K562 (cell line): ENCODE measurements around the gene MAPKAPK3. TPM values are rescaled to one million over a fixed set of nuclear protein-coding genes. Genes with fewer than 3 reads are reported as not detected.

Experiments used
- GTF2A2 ChIP-seq: IDR thresholded peaks from 2 replicates; pipeline ENCODE4 v1.6.1; 2016; ENCODE audit warnings: mild to moderate bottlenecking, missing genetic modification characterization, missing compliant biosample characterization
- MCM2 ChIP-seq: fragments of 450-650 bp; IDR thresholded peaks from 2 replicates; pipeline ENCODE4 v1.6.1; 2017; ENCODE audit warnings: low read depth, mild to moderate bottlenecking
- MEF2A ChIP-seq: IDR thresholded peaks from 2 replicates; pipeline ENCODE4 v1.6.1; 2011; ENCODE audit warnings: low read depth, mild to moderate bottlenecking, low read length, moderate library complexity; ENCODE audit not compliant: control insufficient read depth
- NFXL1 ChIP-seq: fragments of 450-650 bp; formaldehyde crosslinking; IDR thresholded peaks from 2 replicates; pipeline ENCODE4 v1.4.0; 2021; ENCODE audit warnings: mild to moderate bottlenecking
- POLR2AphosphoS2 ChIP-seq: IDR thresholded peaks from 2 replicates; pipeline ENCODE4 v1.6.1; 2012; ENCODE audit warnings: low read length, improper control_type of control experiment
- RFX7 ChIP-seq: fragments of 250-450 bp; sonication (Bioruptor Pico); IDR thresholded peaks from 2 replicates; pipeline ENCODE4 v1.5.1; 2021; ENCODE audit warnings: mild to moderate bottlenecking
- RUNX1 ChIP-seq: sonication (generic); IDR thresholded peaks from 2 replicates; pipeline ENCODE4 v1.6.1; 2016; ENCODE audit warnings: antibody characterized with exemption, low read depth
- ZFPM2 ChIP-seq: fragments of 250-450 bp; sonication (Bioruptor Pico); IDR thresholded peaks from 2 replicates; pipeline ENCODE4 v1.5.1; 2022; ENCODE audit warnings: mild to moderate bottlenecking
- ZNF436 ChIP-seq: fragments of 250-450, 450-650 bp; sonication (Bioruptor Pico); formaldehyde crosslinking; IDR thresholded peaks from 2 replicates; pipeline ENCODE4 v1.7.0; 2020; ENCODE audit warnings: mild to moderate bottlenecking
- ZNF668 ChIP-seq: fragments of 250-450 bp; sonication (Bioruptor Pico); IDR thresholded peaks from 2 replicates; pipeline ENCODE4 v1.8.0; 2022; ENCODE audit warnings: mild to moderate bottlenecking, inconsistent platforms
- ZNF785 ChIP-seq: fragments of 250-450 bp; sonication (Bioruptor Pico); IDR thresholded peaks from 2 replicates; pipeline ENCODE4 v1.4.0; 2020; ENCODE audit warnings: mild to moderate bottlenecking
- polyA plus RNA-seq, 8 experiments: library from polyadenylated mRNA; depleted of rRNA in 4 of 8; stranded (reverse) in 5 of 8; unstranded in 3 of 8; fragments of >200 nt; fragmentation: Nextera tagmentation in 2 of 8; fragmentation: Illumina TruSeq in 1 of 8; extraction: Ambion mirVana in 2 of 8; extraction: Trizol in 1 of 8; gene quantifications; 2 replicates each; pipeline versions ENCODE4 v1.2.1 to v1.2.3, GENCODE V29; 2011 to 2014; ENCODE audit warnings: inconsistent platforms in 1 of 8, missing spikeins in 1 of 8
- total RNA-seq, 7 experiments: library from RNA; depleted of rRNA in 6 of 7; stranded (reverse); fragments of >200 nt in 6 of 7; fragmentation: Illumina TruSeq in 2 of 7; extraction: Trizol in 2 of 7; gene quantifications; 2 replicates each; pipeline versions ENCODE4 v1.2.1 to v1.2.3, GENCODE V29; 2011 to 2021; ENCODE audit warnings: low replicate concordance in 1 of 7
- TF ChIP-seq, protein P1 (sequence below), 2 experiments: fragments of 450-650 bp in 1 of 2; sonication (generic) in 1 of 2; formaldehyde crosslinking in 1 of 2; IDR thresholded peaks; 2 replicates each; pipeline versions ENCODE4 v1.7.1 to v1.9.0; 2016 to 2022; ENCODE audit warnings: inconsistent platforms in 1 of 2, mild to moderate bottlenecking in 1 of 2, missing genetic modification reagents in 1 of 2
- TF ChIP-seq, protein P2 (sequence below): fragments of 250-450 bp; sonication (Bioruptor Pico); IDR thresholded peaks from 2 replicates; pipeline ENCODE4 v1.4.0; 2020; ENCODE audit warnings: mild to moderate bottlenecking, moderate library complexity
- TF ChIP-seq, protein P3 (sequence below): sonication (generic); formaldehyde crosslinking; IDR thresholded peaks from 2 replicates; pipeline ENCODE4 v1.8.0; 2023; ENCODE audit warnings: mild to moderate bottlenecking, missing genetic modification reagents

Gene MAPKAPK3
- total and polyA plus RNA-seq, 9 of the 15 experiments (the other 6 are each of a cell fraction or from before 2014, with no cell fraction given): 8.0 to 56.4 (median 41.2) TPM

DNA sequence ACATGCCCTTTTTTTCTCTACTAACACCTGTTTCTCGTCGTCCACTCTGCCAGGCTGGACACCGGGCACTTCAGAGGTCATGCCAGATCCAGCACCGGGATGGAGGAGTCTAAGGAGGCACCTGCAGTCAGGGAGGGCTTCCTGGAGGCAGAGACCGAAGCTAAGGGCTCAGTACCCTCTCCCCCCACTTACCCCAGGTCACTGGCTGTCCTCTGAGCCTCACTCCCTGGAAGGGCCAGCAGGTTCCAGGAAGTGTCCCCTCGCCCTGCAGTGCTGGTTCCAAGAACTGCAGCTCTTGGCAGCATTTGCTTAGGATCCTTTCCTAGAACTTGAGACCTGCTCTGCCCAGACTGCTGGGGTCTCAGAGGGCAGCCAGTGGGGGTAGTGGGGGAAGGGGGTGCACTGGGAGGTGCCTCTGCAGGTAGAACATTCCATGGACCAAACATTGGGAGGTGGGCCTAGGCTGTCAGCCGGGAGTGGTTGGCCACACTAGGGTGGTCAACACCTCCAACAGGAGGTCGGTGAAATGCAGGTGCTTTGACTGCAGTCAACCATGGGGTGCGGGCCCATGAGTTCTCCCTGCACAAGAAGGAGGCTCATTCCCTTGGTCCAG lies 16.7 kb upstream of the MAPKAPK3 start (continued):
- TF ChIP-seq, protein P1, sequence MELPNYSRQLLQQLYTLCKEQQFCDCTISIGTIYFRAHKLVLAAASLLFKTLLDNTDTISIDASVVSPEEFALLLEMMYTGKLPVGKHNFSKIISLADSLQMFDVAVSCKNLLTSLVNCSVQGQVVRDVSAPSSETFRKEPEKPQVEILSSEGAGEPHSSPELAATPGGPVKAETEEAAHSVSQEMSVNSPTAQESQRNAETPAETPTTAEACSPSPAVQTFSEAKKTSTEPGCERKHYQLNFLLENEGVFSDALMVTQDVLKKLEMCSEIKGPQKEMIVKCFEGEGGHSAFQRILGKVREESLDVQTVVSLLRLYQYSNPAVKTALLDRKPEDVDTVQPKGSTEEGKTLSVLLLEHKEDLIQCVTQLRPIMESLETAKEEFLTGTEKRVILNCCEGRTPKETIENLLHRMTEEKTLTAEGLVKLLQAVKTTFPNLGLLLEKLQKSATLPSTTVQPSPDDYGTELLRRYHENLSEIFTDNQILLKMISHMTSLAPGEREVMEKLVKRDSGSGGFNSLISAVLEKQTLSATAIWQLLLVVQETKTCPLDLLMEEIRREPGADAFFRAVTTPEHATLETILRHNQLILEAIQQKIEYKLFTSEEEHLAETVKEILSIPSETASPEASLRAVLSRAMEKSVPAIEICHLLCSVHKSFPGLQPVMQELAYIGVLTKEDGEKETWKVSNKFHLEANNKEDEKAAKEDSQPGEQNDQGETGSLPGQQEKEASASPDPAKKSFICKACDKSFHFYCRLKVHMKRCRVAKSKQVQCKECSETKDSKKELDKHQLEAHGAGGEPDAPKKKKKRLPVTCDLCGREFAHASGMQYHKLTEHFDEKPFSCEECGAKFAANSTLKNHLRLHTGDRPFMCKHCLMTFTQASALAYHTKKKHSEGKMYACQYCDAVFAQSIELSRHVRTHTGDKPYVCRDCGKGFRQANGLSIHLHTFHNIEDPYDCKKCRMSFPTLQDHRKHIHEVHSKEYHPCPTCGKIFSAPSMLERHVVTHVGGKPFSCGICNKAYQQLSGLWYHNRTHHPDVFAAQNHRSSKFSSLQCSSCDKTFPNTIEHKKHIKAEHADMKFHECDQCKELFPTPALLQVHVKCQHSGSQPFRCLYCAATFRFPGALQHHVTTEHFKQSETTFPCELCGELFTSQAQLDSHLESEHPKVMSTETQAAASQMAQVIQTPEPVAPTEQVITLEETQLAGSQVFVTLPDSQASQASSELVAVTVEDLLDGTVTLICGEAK (IDR thresholded peaks at IDR 0.05): no peak
- TF ChIP-seq, protein P1 (CRISPR knock-in tag; IDR thresholded peaks at IDR 0.05): no peak
- peak; percentile 95 for TF ChIP-seq ZNF436 (CRISPR knock-in tag)
- TF ChIP-seq MEF2A: no peak
- TF ChIP-seq NFXL1: no peak
- TF ChIP-seq ZFPM2 (CRISPR knock-in tag): no peak
- no peak for TF ChIP-seq ZNF668 (CRISPR knock-in tag)
- TF ChIP-seq, protein P2, sequence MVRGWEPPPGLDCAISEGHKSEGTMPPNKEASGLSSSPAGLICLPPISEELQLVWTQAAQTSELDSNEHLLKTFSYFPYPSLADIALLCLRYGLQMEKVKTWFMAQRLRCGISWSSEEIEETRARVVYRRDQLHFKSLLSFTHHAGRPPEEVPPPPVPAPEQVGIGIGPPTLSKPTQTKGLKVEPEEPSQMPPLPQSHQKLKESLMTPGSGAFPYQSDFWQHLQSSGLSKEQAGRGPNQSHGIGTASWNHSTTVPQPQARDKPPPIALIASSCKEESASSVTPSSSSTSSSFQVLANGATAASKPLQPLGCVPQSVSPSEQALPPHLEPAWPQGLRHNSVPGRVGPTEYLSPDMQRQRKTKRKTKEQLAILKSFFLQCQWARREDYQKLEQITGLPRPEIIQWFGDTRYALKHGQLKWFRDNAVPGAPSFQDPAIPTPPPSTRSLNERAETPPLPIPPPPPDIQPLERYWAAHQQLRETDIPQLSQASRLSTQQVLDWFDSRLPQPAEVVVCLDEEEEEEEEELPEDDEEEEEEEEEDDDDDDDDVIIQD (CRISPR knock-in tag): no peak
- no peak for TF ChIP-seq MCM2
- TF ChIP-seq RFX7 (CRISPR knock-in tag): no peak
- TF ChIP-seq, protein P3, sequence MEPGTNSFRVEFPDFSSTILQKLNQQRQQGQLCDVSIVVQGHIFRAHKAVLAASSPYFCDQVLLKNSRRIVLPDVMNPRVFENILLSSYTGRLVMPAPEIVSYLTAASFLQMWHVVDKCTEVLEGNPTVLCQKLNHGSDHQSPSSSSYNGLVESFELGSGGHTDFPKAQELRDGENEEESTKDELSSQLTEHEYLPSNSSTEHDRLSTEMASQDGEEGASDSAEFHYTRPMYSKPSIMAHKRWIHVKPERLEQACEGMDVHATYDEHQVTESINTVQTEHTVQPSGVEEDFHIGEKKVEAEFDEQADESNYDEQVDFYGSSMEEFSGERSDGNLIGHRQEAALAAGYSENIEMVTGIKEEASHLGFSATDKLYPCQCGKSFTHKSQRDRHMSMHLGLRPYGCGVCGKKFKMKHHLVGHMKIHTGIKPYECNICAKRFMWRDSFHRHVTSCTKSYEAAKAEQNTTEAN: no peak
- TF ChIP-seq RUNX1: 0 out of 2 replicates have a peak, but pooled peaks have one; percentile 30
- no peak for TF ChIP-seq POLR2AphosphoS2
- no peak for TF ChIP-seq GTF2A2 (tag)
- TF ChIP-seq ZNF785 (CRISPR knock-in tag): no peak
